Lung (tissue), 12 donors: ENCODE results near the gene IST1. TPM values are rescaled to one million over a fixed set of nuclear protein-coding genes. Genes with fewer than 3 reads are reported as not detected.

Experiments
- ATAC-seq: fragments of 200-7000 bp; cut with Tn5 transposase; one replicate; pipeline ENCODE4 v1.9.1; 2020; ENCODE audit warnings: moderate number of reproducible peaks; ENCODE audit not compliant: insufficient read depth, low FRiP score
- DNase-seq, 3 donors: peaks; one replicate each; pipeline ENCODE4 v3.0.0-alpha.2; 2013 to 2017
- H3K27ac ChIP-seq, 2 donors: one replicate each; pipeline ENCODE4 v1.5.1; 2013; ENCODE audit warnings: mild to moderate bottlenecking in 2 of 2, moderate library complexity in 2 of 2, control low read depth in 1 of 2, inconsistent platforms in 1 of 2, low read depth in 1 of 2, low read length in 1 of 2
- H3K27me3 ChIP-seq, 3 donors: one replicate each; pipeline ENCODE4 v1.5.1; 2013; ENCODE audit warnings: low read length in 2 of 3; ENCODE audit not compliant: control insufficient read depth in 3 of 3, insufficient read depth in 3 of 3
- H3K36me3 ChIP-seq, 4 donors: one replicate each; pipeline ENCODE4 v1.5.1; 2013; ENCODE audit warnings: low read length in 4 of 4, mild to moderate bottlenecking in 1 of 4, moderate library complexity in 1 of 4; ENCODE audit not compliant: control insufficient read depth in 4 of 4, insufficient read depth in 4 of 4
- H3K4me1 ChIP-seq, 5 donors: one replicate each; pipeline ENCODE4 v1.5.1; 2013; ENCODE audit warnings: low read length in 5 of 5, mild to moderate bottlenecking in 2 of 5, moderate library complexity in 1 of 5; ENCODE audit not compliant: control insufficient read depth in 5 of 5, insufficient read depth in 5 of 5
- H3K4me3 ChIP-seq: one replicate; pipeline ENCODE4 v1.5.1; 2013; ENCODE audit warnings: mild to moderate bottlenecking, control low read depth, moderate library complexity
- H3K9ac ChIP-seq, 2 donors: one replicate each; pipeline ENCODE4 v1.5.1; 2013; ENCODE audit warnings: low read length in 2 of 2, control low read depth in 1 of 2; ENCODE audit not compliant: insufficient read depth in 1 of 2
- H3K9me3 ChIP-seq, 4 donors: one replicate each; pipeline ENCODE4 v1.5.1; 2013; ENCODE audit warnings: low read length in 3 of 4, mild to moderate bottlenecking in 1 of 4, moderate library complexity in 1 of 4; ENCODE audit not compliant: control insufficient read depth in 4 of 4, insufficient read depth in 3 of 4
- WGBS, 2 donors: extraction: QIAGEN DNeasy Blood & Tissue Kit; methylation state at CpG; one replicate each; pipeline ENCODE4 v1.1.7; 2013; 5-methylcytosine and 5-hydroxymethylcytosine counted together
- polyA plus RNA-seq, 2 donors: library from polyadenylated mRNA; stranded (reverse); fragments of 200-250 nt; gene quantifications; one replicate each; pipeline ENCODE4 v1.2.1, GENCODE V29; 2013
- total RNA-seq, 2 donors: library from RNA; depleted of rRNA in 1 of 2; stranded (reverse); fragments of >200 nt in 1 of 2; gene quantifications; one replicate each; pipeline ENCODE4 v1.2.1, GENCODE V29; 2014 to 2021
- TF ChIP-seq, protein P1 (sequence below): IDR thresholded peaks from 2 replicates; pipeline ENCODE4 v1.5.1; 2012; ENCODE audit warnings: mild to moderate bottlenecking; ENCODE audit errors: control extremely low read depth, extremely low read depth
- donor health status: control.
- donor health status: control.
- donor health status: Bipolar disorder and iron deficiency.
- donor health status: healthy.
- donor health status: DM: yes; HTN: yes; CAD: no.

Gene IST1
- total and polyA plus RNA-seq, 4 donors = 77.4 to 236 (median 146) TPM

- no peak overlapping the region for H3K27ac ChIP-seq
- H3K9ac ChIP-seq = no peak overlapping the region
- ATAC-seq (no peak), DNase-seq (no peak)
- peaks cover 0 to 9% (median 0%) of the 10 kb centered on the region in 5 donors for H3K4me1 ChIP-seq
- no peaks in the 10 kb centered on the region for H3K9me3 ChIP-seq
- no peak overlapping the region for H3K4me3 ChIP-seq
- no peaks in the 10 kb centered on the region for H3K27me3 ChIP-seq
- TF ChIP-seq, protein P1, sequence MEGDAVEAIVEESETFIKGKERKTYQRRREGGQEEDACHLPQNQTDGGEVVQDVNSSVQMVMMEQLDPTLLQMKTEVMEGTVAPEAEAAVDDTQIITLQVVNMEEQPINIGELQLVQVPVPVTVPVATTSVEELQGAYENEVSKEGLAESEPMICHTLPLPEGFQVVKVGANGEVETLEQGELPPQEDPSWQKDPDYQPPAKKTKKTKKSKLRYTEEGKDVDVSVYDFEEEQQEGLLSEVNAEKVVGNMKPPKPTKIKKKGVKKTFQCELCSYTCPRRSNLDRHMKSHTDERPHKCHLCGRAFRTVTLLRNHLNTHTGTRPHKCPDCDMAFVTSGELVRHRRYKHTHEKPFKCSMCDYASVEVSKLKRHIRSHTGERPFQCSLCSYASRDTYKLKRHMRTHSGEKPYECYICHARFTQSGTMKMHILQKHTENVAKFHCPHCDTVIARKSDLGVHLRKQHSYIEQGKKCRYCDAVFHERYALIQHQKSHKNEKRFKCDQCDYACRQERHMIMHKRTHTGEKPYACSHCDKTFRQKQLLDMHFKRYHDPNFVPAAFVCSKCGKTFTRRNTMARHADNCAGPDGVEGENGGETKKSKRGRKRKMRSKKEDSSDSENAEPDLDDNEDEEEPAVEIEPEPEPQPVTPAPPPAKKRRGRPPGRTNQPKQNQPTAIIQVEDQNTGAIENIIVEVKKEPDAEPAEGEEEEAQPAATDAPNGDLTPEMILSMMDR = no peak
- 70 to 71% methylated on average over 6 of the region's 6 CpGs for WGBS, 2 donors
- H3K36me3 ChIP-seq = peaks cover 3 to 18% (median 12%) of the 10 kb centered on the region in 4 donors
These were observed 17.4 kb downstream of the IST1 start for GRCh38 chr16:71912534-71913275.

DNA sequence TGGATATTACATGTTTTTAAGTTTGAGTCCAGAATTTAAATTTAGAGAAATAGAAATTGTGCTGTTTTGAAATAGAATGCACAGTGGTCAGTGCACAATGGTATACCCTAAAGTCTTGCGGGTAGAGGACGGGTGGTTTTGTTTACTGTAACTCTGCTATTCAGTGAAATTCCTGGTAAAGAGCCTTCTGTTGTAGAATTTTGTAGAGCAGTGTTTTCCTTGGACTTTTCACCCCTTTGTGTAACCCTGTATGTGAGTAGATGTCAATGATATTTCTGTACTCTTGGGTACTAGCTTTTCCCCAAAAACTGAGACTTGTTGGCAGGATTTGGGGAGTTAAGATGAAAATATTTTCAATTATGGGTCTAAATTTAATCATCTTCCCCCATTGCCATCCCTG lies 19.5 kb downstream of the IST1 start:
- no peaks in the 10 kb centered on the region for H3K27me3 ChIP-seq
- peak overlapping the region in 1 of 2 donors; percentile 4 for H3K27ac ChIP-seq
- ATAC-seq (no peak), DNase-seq (no peak)
- TF ChIP-seq, protein P1 = no peak
- H3K4me3 ChIP-seq = no peak overlapping the region
- H3K36me3 ChIP-seq = peaks cover 7 to 29% (median 24%) of the 10 kb centered on the region in 4 donors
- no peaks in the 10 kb centered on the region for H3K9me3 ChIP-seq
- 63 to 72% methylated on average over 2 of the region's 2 CpGs for WGBS, 2 donors
- peaks cover 0 to 7% (median 0%) of the 10 kb centered on the region in 5 donors for H3K4me1 ChIP-seq
- no peak overlapping the region for H3K9ac ChIP-seq

- H3K9ac ChIP-seq = no peak overlapping the region
- TF ChIP-seq, protein P1 = no peak
- H3K27me3 ChIP-seq = no peaks in the 10 kb centered on the region
- no peaks in the 10 kb centered on the region for H3K9me3 ChIP-seq
- no peak overlapping the region for H3K27ac ChIP-seq
- ATAC-seq = no peak
- DNase-seq = no peak
- H3K4me1 ChIP-seq = peaks cover 0 to 5% (median 0%) of the 10 kb centered on the region in 5 donors
- H3K36me3 ChIP-seq = peaks cover 7 to 34% (median 27%) of the 10 kb centered on the region in 4 donors
- 95 to 98% methylated on average over 2 of the region's 2 CpGs for WGBS, 2 donors
- no peak overlapping the region for H3K4me3 ChIP-seq
These were observed 20.0 kb downstream of the IST1 start for GRCh38 chr16:71915350-71915749.
